ENCODE results near the gene LENG9.
"Not testable (repeated sequence)": the region's sequence is repeated elsewhere in the genome, so short reads cannot be mapped to it uniquely, and the experiment has no call there.

DNA sequence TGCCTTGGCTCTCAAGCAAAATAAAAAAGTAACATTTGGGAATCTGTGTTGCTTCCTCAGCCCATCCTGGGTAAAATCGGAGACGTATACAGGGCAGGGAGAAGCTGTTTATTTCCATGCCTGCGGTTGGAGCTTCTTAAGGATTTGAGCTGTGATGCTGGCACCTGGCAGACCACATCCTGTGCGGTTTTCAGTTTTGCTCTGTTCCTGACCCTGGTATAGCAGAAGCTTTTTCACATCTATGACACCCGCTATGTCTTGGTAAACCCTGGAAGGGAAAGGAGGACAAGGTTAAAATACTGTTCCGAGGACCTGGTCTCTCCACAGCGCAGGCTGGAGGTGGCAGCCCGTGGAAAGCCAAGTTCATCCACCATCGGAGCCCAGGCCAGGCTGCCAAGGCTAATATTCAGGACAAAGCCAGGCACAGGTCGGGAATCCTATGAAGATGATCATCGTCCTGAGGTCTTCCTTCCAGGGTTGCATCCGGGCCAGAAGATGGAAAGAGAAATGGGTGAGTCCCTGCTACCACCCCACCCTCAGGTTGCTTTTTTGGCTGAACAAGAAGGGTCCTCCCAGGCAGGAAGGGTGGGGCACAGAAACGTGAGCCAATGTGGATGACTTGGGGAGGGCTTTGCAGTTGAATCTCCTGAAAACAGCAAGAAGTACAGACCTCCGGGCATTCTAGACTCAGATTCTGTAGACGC lies 34.3 kb upstream of the LENG9 start:
- not testable (repeated sequence) for TF ChIP-seq POLR2A (IDR thresholded peaks at IDR 0.05); POLR2AphosphoS5 (IDR thresholded peaks at IDR 0.05; ENCODE audit: insufficient read depth in 1 of 2, low read depth in 1 of 2)
- TF ChIP-seq, protein P1, sequence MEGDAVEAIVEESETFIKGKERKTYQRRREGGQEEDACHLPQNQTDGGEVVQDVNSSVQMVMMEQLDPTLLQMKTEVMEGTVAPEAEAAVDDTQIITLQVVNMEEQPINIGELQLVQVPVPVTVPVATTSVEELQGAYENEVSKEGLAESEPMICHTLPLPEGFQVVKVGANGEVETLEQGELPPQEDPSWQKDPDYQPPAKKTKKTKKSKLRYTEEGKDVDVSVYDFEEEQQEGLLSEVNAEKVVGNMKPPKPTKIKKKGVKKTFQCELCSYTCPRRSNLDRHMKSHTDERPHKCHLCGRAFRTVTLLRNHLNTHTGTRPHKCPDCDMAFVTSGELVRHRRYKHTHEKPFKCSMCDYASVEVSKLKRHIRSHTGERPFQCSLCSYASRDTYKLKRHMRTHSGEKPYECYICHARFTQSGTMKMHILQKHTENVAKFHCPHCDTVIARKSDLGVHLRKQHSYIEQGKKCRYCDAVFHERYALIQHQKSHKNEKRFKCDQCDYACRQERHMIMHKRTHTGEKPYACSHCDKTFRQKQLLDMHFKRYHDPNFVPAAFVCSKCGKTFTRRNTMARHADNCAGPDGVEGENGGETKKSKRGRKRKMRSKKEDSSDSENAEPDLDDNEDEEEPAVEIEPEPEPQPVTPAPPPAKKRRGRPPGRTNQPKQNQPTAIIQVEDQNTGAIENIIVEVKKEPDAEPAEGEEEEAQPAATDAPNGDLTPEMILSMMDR (IDR thresholded peaks at IDR 0.05), result not testable (repeated sequence)
